ENCODE data around the gene BCCIP.

BCCIP gene

GRCh38 chr10:125844751-125845221, 21.4 kb downstream of the BCCIP start:
- peak; percentile 49 for DNase-seq (ENCODE audit: low spot score)

GRCh38 chr10:125845617-125846016, 22.3 kb downstream of the BCCIP start:
- no peak for DNase-seq (ENCODE audit: low spot score)

GRCh38 chr10:125846894-125847293, 23.5 kb downstream of the BCCIP start:
- DNase-seq (ENCODE audit: low spot score), result no peak

- DNase-seq (ENCODE audit: low spot score), result no peak
These were observed 25.0 kb downstream of the BCCIP start for GRCh38 chr10:125848371-125848770.

- no peak for DNase-seq (ENCODE audit: low spot score)
These were observed 25.5 kb downstream of the BCCIP start for GRCh38 chr10:125848857-125849256.

GRCh38 chr10:125849448-125849847, 26.1 kb downstream of the BCCIP start:
- DNase-seq (ENCODE audit: low spot score), result no peak

GRCh38 chr10:125850766-125851731, 27.7 kb downstream of the BCCIP start:
- no peak for DNase-seq (ENCODE audit: low spot score)

GRCh38 chr10:125852487-125852886, 29.1 kb downstream of the BCCIP start:
- DNase-seq (ENCODE audit: low spot score), result no peak

- no peak for DNase-seq (ENCODE audit: low spot score)
These were observed 33.9 kb downstream of the BCCIP start for GRCh38 chr10:125857185-125857760.

GRCh38 chr10:125859128-125859817, 35.9 kb downstream of the BCCIP start:
- no peak for DNase-seq (ENCODE audit: low spot score)

GRCh38 chr10:125865120-125865519, 41.8 kb downstream of the BCCIP start:
- no peak for DNase-seq (ENCODE audit: low spot score)

GRCh38 chr10:125866421-125867029, 43.2 kb downstream of the BCCIP start:
- DNase-seq (ENCODE audit: low spot score), result no peak

GRCh38 chr10:125868372-125868975, 45.1 kb downstream of the BCCIP start:
- DNase-seq (ENCODE audit: low spot score), result peak; percentile 55

- no peak for DNase-seq (ENCODE audit: low spot score)
These were observed 48.0 kb downstream of the BCCIP start for GRCh38 chr10:125871338-125871737.

- no peak for DNase-seq (ENCODE audit: low spot score)
These were observed 55.9 kb downstream of the BCCIP start for GRCh38 chr10:125878957-125879835.

- no peak for DNase-seq (ENCODE audit: low spot score)
These were observed 57.4 kb downstream of the BCCIP start for GRCh38 chr10:125880719-125881118.

- DNase-seq (ENCODE audit: low spot score), result no peak
These were observed 57.8 kb downstream of the BCCIP start, which contains the start of gene DHX32 for GRCh38 chr10:125881192-125881591. Gene DHX32, minus strand, starts transcription at chr10:125881292. Its CDS starts 468 bp downstream, at chr10:125880824.

- no peak for DNase-seq (ENCODE audit: low spot score)
These were observed 59.2 kb downstream of the BCCIP start for GRCh38 chr10:125882596-125882995.

GRCh38 chr10:125883211-125883610, 59.9 kb downstream of the BCCIP start:
- no peak for DNase-seq (ENCODE audit: low spot score)
